ENCODE data around the gene SYNE1. TPM values are rescaled to one million over a fixed set of nuclear protein-coding genes. Genes with fewer than 3 reads are reported as not detected.

Gene SYNE1
- total and polyA plus RNA-seq, 7 experiments from 2014 or later = 50.6 to 205 (median 161) TPM

GRCh38 chr6:152154559-152155356 lies 482.4 kb downstream of the SYNE1 start:
- POLR2A ChIA-PET = interaction anchor here (0.6 to 1.3 kb wide), 2 partner anchors 28 to 56 kb away, joined by 3 to 4 read pairs; no protein-coding TSS in a partner anchor
- ATAC-seq = no peak

GRCh38 chr6:152151920-152152319 lies 485.2 kb downstream of the SYNE1 start:
- H3K9me3 ChIP-seq (ENCODE audit: control insufficient read depth in 2 of 3, low read length in 3 of 3) = no peaks in the 10 kb centered on the region
- DNase-seq (no peak), ATAC-seq (peak; percentile 48)
- ChIA-PET CTCF (interaction anchor here (1.1 kb wide), 1 partner anchor 16 kb away, joined by 3 read pairs; no protein-coding TSS in a partner anchor), POLR2A (interaction anchor here (1.9 kb wide), 1 partner anchor 33 kb away, joined by 7 read pairs; no protein-coding TSS in a partner anchor)
- H3K27ac ChIP-seq (ENCODE audit: low read depth, low read length) = no peak overlapping the region
- H3K4me3 ChIP-seq (ENCODE audit: low read length) = no peak overlapping the region
- Mint-ChIP-seq H3K4me3 (no peak overlapping the region), H3K9me3 (no peaks in the 10 kb centered on the region), H3K4me1 (peaks cover 0 to 8% (median 0%) of the 10 kb centered on the region in 7 donors), H3K36me3 (peaks cover 8 to 63% (median 34%) of the 10 kb centered on the region in 5 donors), H3K27me3 (no peaks in the 10 kb centered on the region), H3K27ac (peak overlapping the region in 8 of 9 donors; percentile 3 to 87 (median 68))
- no peaks in the 10 kb centered on the region for H3K27me3 ChIP-seq (ENCODE audit: control insufficient read depth in 2 of 2, insufficient read depth in 2 of 2, low read length in 2 of 2)
- H3K4me1 ChIP-seq (ENCODE audit: control insufficient read depth in 2 of 2, insufficient read depth in 2 of 2, low read length in 2 of 2) = no peaks in the 10 kb centered on the region
- H3K36me3 ChIP-seq (ENCODE audit: control insufficient read depth in 2 of 3, insufficient read depth in 3 of 3, low read length in 3 of 3) = peaks cover 57 to 96% (median 71%) of the 10 kb centered on the region in 3 experiments
- intact Hi-C loops (cut with micrococcal nuclease) = loop anchor here in 1 of 2 donors (2.0 kb wide), 1 partner anchor 19 kb away; no protein-coding TSS in a partner anchor

More at GRCh38 chr6:152154559-152155356, 482.4 kb downstream of the SYNE1 start:
- Histone ChIP-seq H3K36me3 (ENCODE audit: control insufficient read depth in 2 of 3, insufficient read depth in 3 of 3, low read length in 3 of 3) (peaks cover 40 to 89% (median 55%) of the 10 kb centered on the region in 3 experiments), H3K27me3 (ENCODE audit: control insufficient read depth in 2 of 2, insufficient read depth in 2 of 2, low read length in 2 of 2) (no peaks in the 10 kb centered on the region), H3K9me3 (ENCODE audit: control insufficient read depth in 2 of 3, low read length in 3 of 3) (no peaks in the 10 kb centered on the region), H3K27ac (ENCODE audit: low read depth, low read length) (no peak overlapping the region), H3K4me3 (ENCODE audit: low read length) (no peak overlapping the region), H3K4me1 (ENCODE audit: control insufficient read depth in 2 of 2, insufficient read depth in 2 of 2, low read length in 2 of 2) (no peaks in the 10 kb centered on the region)
- Mint-ChIP-seq H3K36me3 (peaks cover 0 to 56% (median 32%) of the 10 kb centered on the region in 5 donors), H3K27ac (peak overlapping the region in 2 of 9 donors; percentile 37 to 70), H3K27me3 (no peaks in the 10 kb centered on the region), H3K9me3 (no peaks in the 10 kb centered on the region), H3K4me1 (peaks cover 0 to 4% (median 0%) of the 10 kb centered on the region in 7 donors), H3K4me3 (no peak overlapping the region)
- intact Hi-C loops (cut with micrococcal nuclease) = no loop called here
- DNase-seq = no peak
- CTCF ChIA-PET = no interaction called here

- H3K36me3 Mint-ChIP-seq = peaks cover 14 to 64% (median 40%) of the 10 kb centered on the region in 5 donors
Observed at GRCh38 chr6:152150196-152150595, 487.0 kb downstream of the SYNE1 start.

GRCh38 chr6:152148412-152148811 lies 488.8 kb downstream of the SYNE1 start:
- intact Hi-C loops (cut with micrococcal nuclease) = no loop called here

More at GRCh38 chr6:152150196-152150595, 487.0 kb downstream of the SYNE1 start:
- H3K27ac ChIP-seq (ENCODE audit: low read depth, low read length) = no peak overlapping the region
- POLR2A ChIA-PET = no interaction called here
- H3K36me3 ChIP-seq (ENCODE audit: control insufficient read depth in 2 of 3, insufficient read depth in 3 of 3, low read length in 3 of 3) = peaks cover 65 to 95% (median 67%) of the 10 kb centered on the region in 3 experiments
- H3K4me1 Mint-ChIP-seq = peaks cover 0 to 12% (median 0%) of the 10 kb centered on the region in 7 donors
- H3K9me3 Mint-ChIP-seq = no peaks in the 10 kb centered on the region
- no peaks in the 10 kb centered on the region for H3K27me3 Mint-ChIP-seq
- H3K4me3 ChIP-seq (ENCODE audit: low read length) = no peak overlapping the region
- H3K27ac Mint-ChIP-seq = peak overlapping the region in 7 of 9 donors; percentile 12 to 87 (median 75)
- no peaks in the 10 kb centered on the region for H3K4me1 ChIP-seq (ENCODE audit: control insufficient read depth in 2 of 2, insufficient read depth in 2 of 2, low read length in 2 of 2)
- intact Hi-C loops (cut with micrococcal nuclease) = no loop called here
- no peak for DNase-seq
- H3K4me3 Mint-ChIP-seq = no peak overlapping the region
- no peaks in the 10 kb centered on the region for H3K27me3 ChIP-seq (ENCODE audit: control insufficient read depth in 2 of 2, insufficient read depth in 2 of 2, low read length in 2 of 2)
- no peaks in the 10 kb centered on the region for H3K9me3 ChIP-seq (ENCODE audit: control insufficient read depth in 2 of 3, low read length in 3 of 3)
- ATAC-seq = no peak
- CTCF ChIA-PET = no interaction called here

GRCh38 chr6:152147269-152147668 lies 489.9 kb downstream of the SYNE1 start:
- H3K4me1 Mint-ChIP-seq = peaks cover 0 to 12% (median 0%) of the 10 kb centered on the region in 7 donors
- no peak overlapping the region for H3K27ac ChIP-seq (ENCODE audit: low read depth, low read length)
- no peaks in the 10 kb centered on the region for H3K9me3 Mint-ChIP-seq
- H3K4me3 Mint-ChIP-seq = no peak overlapping the region
- no peak for DNase-seq
- ChIA-PET POLR2A (no interaction called here), CTCF (no interaction called here)
- ATAC-seq = no peak
- peaks cover 40 to 91% (median 57%) of the 10 kb centered on the region in 3 experiments for H3K36me3 ChIP-seq (ENCODE audit: control insufficient read depth in 2 of 3, insufficient read depth in 3 of 3, low read length in 3 of 3)
- peak overlapping the region in 7 of 9 donors; percentile 19 to 81 (median 52) for H3K27ac Mint-ChIP-seq
- intact Hi-C loops (cut with micrococcal nuclease) = no loop called here
- no peaks in the 10 kb centered on the region for H3K27me3 Mint-ChIP-seq
- H3K27me3 ChIP-seq (ENCODE audit: control insufficient read depth in 2 of 2, insufficient read depth in 2 of 2, low read length in 2 of 2) = no peaks in the 10 kb centered on the region
- H3K4me3 ChIP-seq (ENCODE audit: low read length) = no peak overlapping the region
- peaks cover 17 to 74% (median 51%) of the 10 kb centered on the region in 5 donors for H3K36me3 Mint-ChIP-seq
- H3K9me3 ChIP-seq (ENCODE audit: control insufficient read depth in 2 of 3, low read length in 3 of 3) = no peaks in the 10 kb centered on the region
- no peaks in the 10 kb centered on the region for H3K4me1 ChIP-seq (ENCODE audit: control insufficient read depth in 2 of 2, insufficient read depth in 2 of 2, low read length in 2 of 2)

More at GRCh38 chr6:152148412-152148811, 488.8 kb downstream of the SYNE1 start:
- Histone ChIP-seq H3K27ac (ENCODE audit: low read depth, low read length) (no peak overlapping the region), H3K4me1 (ENCODE audit: control insufficient read depth in 2 of 2, insufficient read depth in 2 of 2, low read length in 2 of 2) (no peaks in the 10 kb centered on the region), H3K4me3 (ENCODE audit: low read length) (no peak overlapping the region), H3K27me3 (ENCODE audit: control insufficient read depth in 2 of 2, insufficient read depth in 2 of 2, low read length in 2 of 2) (no peaks in the 10 kb centered on the region), H3K36me3 (ENCODE audit: control insufficient read depth in 2 of 3, insufficient read depth in 3 of 3, low read length in 3 of 3) (peaks cover 49 to 95% (median 57%) of the 10 kb centered on the region in 3 experiments), H3K9me3 (ENCODE audit: control insufficient read depth in 2 of 3, low read length in 3 of 3) (no peaks in the 10 kb centered on the region)
- POLR2A ChIA-PET = interaction anchor here (1.5 kb wide), 2 partner anchors 19 to 36 kb away, joined by 3 to 6 read pairs; no protein-coding TSS in a partner anchor
- ATAC-seq (no peak), DNase-seq (no peak)
- Mint-ChIP-seq H3K27ac (peak overlapping the region in 1 of 9 donors; percentile 34), H3K9me3 (no peaks in the 10 kb centered on the region), H3K27me3 (no peaks in the 10 kb centered on the region), H3K4me3 (no peak overlapping the region), H3K4me1 (peaks cover 0 to 12% (median 0%) of the 10 kb centered on the region in 7 donors), H3K36me3 (peaks cover 17 to 71% (median 50%) of the 10 kb centered on the region in 5 donors)
- CTCF ChIA-PET = no interaction called here

- Mint-ChIP-seq H3K27me3 (no peaks in the 10 kb centered on the region), H3K27ac (peak overlapping the region in 4 of 9 donors; percentile 21 to 81 (median 47)), H3K4me3 (no peak overlapping the region), H3K9me3 (no peaks in the 10 kb centered on the region), H3K4me1 (peaks cover 0 to 12% (median 0%) of the 10 kb centered on the region in 7 donors), H3K36me3 (peaks cover 17 to 66% (median 46%) of the 10 kb centered on the region in 5 donors)
- intact Hi-C loops (cut with micrococcal nuclease) = no loop called here
- Histone ChIP-seq H3K36me3 (ENCODE audit: control insufficient read depth in 2 of 3, insufficient read depth in 3 of 3, low read length in 3 of 3) (peaks cover 32 to 90% (median 49%) of the 10 kb centered on the region in 3 experiments), H3K4me1 (ENCODE audit: control insufficient read depth in 2 of 2, insufficient read depth in 2 of 2, low read length in 2 of 2) (no peaks in the 10 kb centered on the region), H3K9me3 (ENCODE audit: control insufficient read depth in 2 of 3, low read length in 3 of 3) (no peaks in the 10 kb centered on the region), H3K27me3 (ENCODE audit: control insufficient read depth in 2 of 2, insufficient read depth in 2 of 2, low read length in 2 of 2) (no peaks in the 10 kb centered on the region), H3K4me3 (ENCODE audit: low read length) (no peak overlapping the region), H3K27ac (ENCODE audit: low read depth, low read length) (no peak overlapping the region)
- no peak for DNase-seq
- ATAC-seq = no peak
- POLR2A ChIA-PET = no interaction called here
- CTCF ChIA-PET = interaction anchor here (1.3 kb wide), 1 partner anchor 20 kb away, joined by 3 read pairs; no protein-coding TSS in a partner anchor
Observed at GRCh38 chr6:152146385-152146784, 490.8 kb downstream of the SYNE1 start.
